GM23338 (cell line): Measurements from ENCODE around the gene NCK2. TPM values are rescaled to one million over a fixed set of nuclear protein-coding genes. Genes with fewer than 3 reads are reported as not detected.

Experiments used
- ATAC-seq: fragments of 200-7000 bp; cut with Tn5 transposase; 3 replicates; pipeline ENCODE4 v1.9.1; 2020
- DNase-seq: peaks from one replicate; pipeline ENCODE4 v3.0.0-alpha.2; 2015; ENCODE audit warnings: low spot score
- H2AFZ ChIP-seq: fragments of 200-600 bp; sonication (generic); 2 replicates; pipeline ENCODE4 v1.8.0; 2016; ENCODE audit warnings: antibody characterized with exemption, mild to moderate bottlenecking, moderate library complexity
- H3F3A ChIP-seq: fragments of 200-600 bp; sonication (generic); replicated peaks from 2 replicates; pipeline ENCODE4 v1.8.0; 2017; ENCODE audit warnings: antibody characterized with exemption, mixed run types, low read depth
- H3K27ac ChIP-seq: fragments of 200-600 bp; sonication (generic); 2 replicates; pipeline ENCODE4 v1.6.1; 2016; ENCODE audit warnings: low read depth
- H3K27me3 ChIP-seq: fragments of 200-600 bp; sonication (generic); 2 replicates; pipeline ENCODE4 v1.8.0; 2016; ENCODE audit warnings: mild to moderate bottlenecking, mixed run types, moderate library complexity; ENCODE audit not compliant: insufficient read depth
- H3K36me3 ChIP-seq: fragments of 200-600 bp; sonication (generic); 2 replicates; pipeline ENCODE4 v1.8.0; 2016; ENCODE audit warnings: mild to moderate bottlenecking; ENCODE audit not compliant: insufficient read depth
- H3K4me1 ChIP-seq: fragments of 200-600 bp; sonication (generic); 2 replicates; pipeline ENCODE4 v1.8.0; 2016; ENCODE audit warnings: mild to moderate bottlenecking, moderate library complexity; ENCODE audit not compliant: insufficient read depth
- H3K4me2 ChIP-seq: fragments of 200-600 bp; sonication (generic); 2 replicates; pipeline ENCODE4 v1.7.1; 2017; ENCODE audit warnings: mixed run types
- H3K4me3 ChIP-seq: fragments of 200-600 bp; sonication (generic); 2 replicates; pipeline ENCODE4 v1.6.1; 2016; ENCODE audit warnings: mixed run types
- H3K79me2 ChIP-seq: fragments of 200-600 bp; sonication (generic); replicated peaks from 2 replicates; pipeline ENCODE4 v1.8.0; 2017; ENCODE audit warnings: mild to moderate bottlenecking; ENCODE audit not compliant: insufficient read depth
- H3K9me2 ChIP-seq: fragments of 200-600 bp; sonication (generic); 2 replicates; pipeline ENCODE4 v1.8.0; 2017; ENCODE audit not compliant: insufficient read depth
- H4K20me1 ChIP-seq: fragments of 200-600 bp; sonication (generic); replicated peaks from 2 replicates; pipeline ENCODE4 v1.8.0; 2017; ENCODE audit warnings: mild to moderate bottlenecking; ENCODE audit not compliant: insufficient read depth
- H3K27ac Mint-ChIP-seq: 2 replicates; pipeline ENCODE4 v1.8.0; 2020; ENCODE audit warnings: inconsistent platforms, mild to moderate bottlenecking, moderate library complexity, mixed read lengths
- H3K27me3 Mint-ChIP-seq: 3 replicates; pipeline ENCODE4 v1.8.0; 2022; ENCODE audit warnings: low read depth, mild to moderate bottlenecking, moderate library complexity, mixed read lengths, inconsistent platforms; ENCODE audit not compliant: insufficient read depth, poor library complexity
- H3K36me3 Mint-ChIP-seq: 3 replicates; pipeline ENCODE4 v1.8.0; 2021; ENCODE audit warnings: low read depth, mild to moderate bottlenecking, inconsistent platforms, moderate library complexity, mixed read lengths
- H3K4me1 Mint-ChIP-seq: 3 replicates; pipeline ENCODE4 v1.8.0; 2020; ENCODE audit warnings: mild to moderate bottlenecking, inconsistent platforms, mixed read lengths
- H3K4me3 Mint-ChIP-seq: 3 replicates; pipeline ENCODE4 v1.8.0; 2021; ENCODE audit warnings: moderate library complexity, mild to moderate bottlenecking, inconsistent platforms, mixed read lengths
- H3K9me3 Mint-ChIP-seq: 3 replicates; pipeline ENCODE4 v1.8.0; 2020; ENCODE audit warnings: moderate library complexity, mild to moderate bottlenecking, inconsistent platforms, mixed read lengths
- EZH2 ChIP-seq: fragments of 200-600 bp; sonication (generic); IDR thresholded peaks from one replicate; pipeline ENCODE4 v1.8.0; 2017; ENCODE audit warnings: antibody characterized with exemption, mild to moderate bottlenecking, low read depth; ENCODE audit not compliant: unreplicated experiment
- EZH2phosphoT487 ChIP-seq: fragments of 200-600 bp; sonication (generic); IDR thresholded peaks from one replicate; pipeline ENCODE4 v1.8.1; 2018; ENCODE audit warnings: antibody characterized with exemption; ENCODE audit not compliant: unreplicated experiment
- JUNB ChIP-seq: IDR thresholded peaks from one replicate; pipeline ENCODE4 v1.6.1; 2016; ENCODE audit warnings: antibody characterized with exemption; ENCODE audit not compliant: unreplicated experiment
- STAT1 ChIP-seq: IDR thresholded peaks from one replicate; pipeline ENCODE4 v1.6.1; 2016; ENCODE audit warnings: antibody characterized with exemption; ENCODE audit not compliant: unreplicated experiment
- ZNF114 ChIP-seq: fragments of 250-450 bp; sonication (Bioruptor Pico); IDR thresholded peaks from 2 replicates; pipeline ENCODE4 v1.5.0; 2020; ENCODE audit warnings: mild to moderate bottlenecking, moderate library complexity
- ZNF331 ChIP-seq: fragments of 250-450 bp; sonication (Bioruptor Pico); IDR thresholded peaks from 2 replicates; pipeline ENCODE4 v1.5.0; 2020; ENCODE audit warnings: low read depth, mild to moderate bottlenecking, moderate library complexity
- polyA plus RNA-seq: library from polyadenylated mRNA; unstranded; fragments of >200 nt; fragmentation: Nextera tagmentation; extraction: Ambion mirVana; gene quantifications from 2 replicates; pipeline ENCODE4 v1.2.1, GENCODE V29; 2016
- total RNA-seq: library from RNA; depleted of rRNA; stranded (reverse); fragments of >200 nt; shearing (Covaris generic); gene quantifications from 2 replicates; pipeline ENCODE4 v1.2.3, GENCODE V29; 2014
- TF ChIP-seq, protein P1 (sequence below), 2 experiments: fragments of 200-600 bp in 1 of 2; sonication (generic) in 1 of 2; conservative IDR thresholded peaks; 2 replicates each; pipeline versions ENCODE4 v1.5.1 to v1.6.1; 2016 to 2017; ENCODE audit warnings: antibody characterized with exemption in 2 of 2, low read depth in 2 of 2, mild to moderate bottlenecking in 2 of 2, moderate library complexity in 1 of 2
- TF ChIP-seq, protein P2 (sequence below): IDR thresholded peaks from one replicate; pipeline ENCODE4 v1.6.1; 2018; ENCODE audit warnings: antibody characterized with exemption; ENCODE audit not compliant: unreplicated experiment
- TF ChIP-seq, protein P3 (sequence below): fragments of 250-450 bp; sonication (Bioruptor Pico); IDR thresholded peaks from 2 replicates; pipeline ENCODE4 v1.5.0; 2020; ENCODE audit warnings: mild to moderate bottlenecking, moderate library complexity

The NCK2 gene
- total and polyA plus RNA-seq, 2 experiments from 2014 or later, result 26.9 to 59.9 TPM

DNA sequence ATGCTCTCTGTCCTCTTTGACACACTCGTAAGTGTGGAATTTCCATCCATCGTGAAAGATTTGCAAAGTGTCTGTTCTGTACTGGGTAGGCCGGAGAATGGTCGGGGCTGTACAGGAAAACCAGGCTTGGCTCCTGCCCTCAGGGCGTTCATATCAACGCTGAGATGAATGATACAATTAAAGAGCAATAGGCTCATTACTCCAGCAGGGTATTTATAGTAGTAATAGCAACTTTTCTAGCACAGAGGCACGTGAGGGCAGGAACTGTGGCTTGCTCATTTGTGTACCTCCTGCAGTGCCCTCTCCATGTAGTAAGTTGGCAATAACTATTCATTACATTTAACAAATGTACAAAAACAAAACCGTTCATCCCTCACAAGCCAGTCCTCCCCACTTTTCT, 5.3 kb upstream of the NCK2 start:
- no peaks in the 10 kb centered on the region for H3K9me3 Mint-ChIP-seq
- Histone ChIP-seq H3K27ac (no peak overlapping the region), H3K4me2 (no peak overlapping the region), H3K27me3 (no peaks in the 10 kb centered on the region), H3K4me3 (no peak overlapping the region), H3K36me3 (no peaks in the 10 kb centered on the region), H3F3A (no peaks in the 10 kb centered on the region), H4K20me1 (no peaks in the 10 kb centered on the region), H3K79me2 (no peaks in the 10 kb centered on the region), H3K9me2 (no peaks in the 10 kb centered on the region), H3K4me1 (peaks cover 13% of the 10 kb centered on the region; the same call in 1 of the 2 replicates), H2AFZ (no peak overlapping the region; the same call in 1 of the 2 replicates)
- peaks cover 11% of the 10 kb centered on the region for H3K27me3 Mint-ChIP-seq
- H3K36me3 Mint-ChIP-seq, result no peaks in the 10 kb centered on the region
- H3K4me3 Mint-ChIP-seq, result no peak overlapping the region
- DNase-seq (no peak), ATAC-seq (no peak)
- TF ChIP-seq ZNF331, result no peak
- TF ChIP-seq, protein P1, sequence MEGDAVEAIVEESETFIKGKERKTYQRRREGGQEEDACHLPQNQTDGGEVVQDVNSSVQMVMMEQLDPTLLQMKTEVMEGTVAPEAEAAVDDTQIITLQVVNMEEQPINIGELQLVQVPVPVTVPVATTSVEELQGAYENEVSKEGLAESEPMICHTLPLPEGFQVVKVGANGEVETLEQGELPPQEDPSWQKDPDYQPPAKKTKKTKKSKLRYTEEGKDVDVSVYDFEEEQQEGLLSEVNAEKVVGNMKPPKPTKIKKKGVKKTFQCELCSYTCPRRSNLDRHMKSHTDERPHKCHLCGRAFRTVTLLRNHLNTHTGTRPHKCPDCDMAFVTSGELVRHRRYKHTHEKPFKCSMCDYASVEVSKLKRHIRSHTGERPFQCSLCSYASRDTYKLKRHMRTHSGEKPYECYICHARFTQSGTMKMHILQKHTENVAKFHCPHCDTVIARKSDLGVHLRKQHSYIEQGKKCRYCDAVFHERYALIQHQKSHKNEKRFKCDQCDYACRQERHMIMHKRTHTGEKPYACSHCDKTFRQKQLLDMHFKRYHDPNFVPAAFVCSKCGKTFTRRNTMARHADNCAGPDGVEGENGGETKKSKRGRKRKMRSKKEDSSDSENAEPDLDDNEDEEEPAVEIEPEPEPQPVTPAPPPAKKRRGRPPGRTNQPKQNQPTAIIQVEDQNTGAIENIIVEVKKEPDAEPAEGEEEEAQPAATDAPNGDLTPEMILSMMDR (conservative IDR thresholded peaks at IDR 0.05; ENCODE audit: low read depth in 2 of 2), result no peak
- TF ChIP-seq, protein P2, sequence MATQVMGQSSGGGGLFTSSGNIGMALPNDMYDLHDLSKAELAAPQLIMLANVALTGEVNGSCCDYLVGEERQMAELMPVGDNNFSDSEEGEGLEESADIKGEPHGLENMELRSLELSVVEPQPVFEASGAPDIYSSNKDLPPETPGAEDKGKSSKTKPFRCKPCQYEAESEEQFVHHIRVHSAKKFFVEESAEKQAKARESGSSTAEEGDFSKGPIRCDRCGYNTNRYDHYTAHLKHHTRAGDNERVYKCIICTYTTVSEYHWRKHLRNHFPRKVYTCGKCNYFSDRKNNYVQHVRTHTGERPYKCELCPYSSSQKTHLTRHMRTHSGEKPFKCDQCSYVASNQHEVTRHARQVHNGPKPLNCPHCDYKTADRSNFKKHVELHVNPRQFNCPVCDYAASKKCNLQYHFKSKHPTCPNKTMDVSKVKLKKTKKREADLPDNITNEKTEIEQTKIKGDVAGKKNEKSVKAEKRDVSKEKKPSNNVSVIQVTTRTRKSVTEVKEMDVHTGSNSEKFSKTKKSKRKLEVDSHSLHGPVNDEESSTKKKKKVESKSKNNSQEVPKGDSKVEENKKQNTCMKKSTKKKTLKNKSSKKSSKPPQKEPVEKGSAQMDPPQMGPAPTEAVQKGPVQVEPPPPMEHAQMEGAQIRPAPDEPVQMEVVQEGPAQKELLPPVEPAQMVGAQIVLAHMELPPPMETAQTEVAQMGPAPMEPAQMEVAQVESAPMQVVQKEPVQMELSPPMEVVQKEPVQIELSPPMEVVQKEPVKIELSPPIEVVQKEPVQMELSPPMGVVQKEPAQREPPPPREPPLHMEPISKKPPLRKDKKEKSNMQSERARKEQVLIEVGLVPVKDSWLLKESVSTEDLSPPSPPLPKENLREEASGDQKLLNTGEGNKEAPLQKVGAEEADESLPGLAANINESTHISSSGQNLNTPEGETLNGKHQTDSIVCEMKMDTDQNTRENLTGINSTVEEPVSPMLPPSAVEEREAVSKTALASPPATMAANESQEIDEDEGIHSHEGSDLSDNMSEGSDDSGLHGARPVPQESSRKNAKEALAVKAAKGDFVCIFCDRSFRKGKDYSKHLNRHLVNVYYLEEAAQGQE, result no peak
- TF ChIP-seq JUNB, result no peak
- TF ChIP-seq, protein P3, sequence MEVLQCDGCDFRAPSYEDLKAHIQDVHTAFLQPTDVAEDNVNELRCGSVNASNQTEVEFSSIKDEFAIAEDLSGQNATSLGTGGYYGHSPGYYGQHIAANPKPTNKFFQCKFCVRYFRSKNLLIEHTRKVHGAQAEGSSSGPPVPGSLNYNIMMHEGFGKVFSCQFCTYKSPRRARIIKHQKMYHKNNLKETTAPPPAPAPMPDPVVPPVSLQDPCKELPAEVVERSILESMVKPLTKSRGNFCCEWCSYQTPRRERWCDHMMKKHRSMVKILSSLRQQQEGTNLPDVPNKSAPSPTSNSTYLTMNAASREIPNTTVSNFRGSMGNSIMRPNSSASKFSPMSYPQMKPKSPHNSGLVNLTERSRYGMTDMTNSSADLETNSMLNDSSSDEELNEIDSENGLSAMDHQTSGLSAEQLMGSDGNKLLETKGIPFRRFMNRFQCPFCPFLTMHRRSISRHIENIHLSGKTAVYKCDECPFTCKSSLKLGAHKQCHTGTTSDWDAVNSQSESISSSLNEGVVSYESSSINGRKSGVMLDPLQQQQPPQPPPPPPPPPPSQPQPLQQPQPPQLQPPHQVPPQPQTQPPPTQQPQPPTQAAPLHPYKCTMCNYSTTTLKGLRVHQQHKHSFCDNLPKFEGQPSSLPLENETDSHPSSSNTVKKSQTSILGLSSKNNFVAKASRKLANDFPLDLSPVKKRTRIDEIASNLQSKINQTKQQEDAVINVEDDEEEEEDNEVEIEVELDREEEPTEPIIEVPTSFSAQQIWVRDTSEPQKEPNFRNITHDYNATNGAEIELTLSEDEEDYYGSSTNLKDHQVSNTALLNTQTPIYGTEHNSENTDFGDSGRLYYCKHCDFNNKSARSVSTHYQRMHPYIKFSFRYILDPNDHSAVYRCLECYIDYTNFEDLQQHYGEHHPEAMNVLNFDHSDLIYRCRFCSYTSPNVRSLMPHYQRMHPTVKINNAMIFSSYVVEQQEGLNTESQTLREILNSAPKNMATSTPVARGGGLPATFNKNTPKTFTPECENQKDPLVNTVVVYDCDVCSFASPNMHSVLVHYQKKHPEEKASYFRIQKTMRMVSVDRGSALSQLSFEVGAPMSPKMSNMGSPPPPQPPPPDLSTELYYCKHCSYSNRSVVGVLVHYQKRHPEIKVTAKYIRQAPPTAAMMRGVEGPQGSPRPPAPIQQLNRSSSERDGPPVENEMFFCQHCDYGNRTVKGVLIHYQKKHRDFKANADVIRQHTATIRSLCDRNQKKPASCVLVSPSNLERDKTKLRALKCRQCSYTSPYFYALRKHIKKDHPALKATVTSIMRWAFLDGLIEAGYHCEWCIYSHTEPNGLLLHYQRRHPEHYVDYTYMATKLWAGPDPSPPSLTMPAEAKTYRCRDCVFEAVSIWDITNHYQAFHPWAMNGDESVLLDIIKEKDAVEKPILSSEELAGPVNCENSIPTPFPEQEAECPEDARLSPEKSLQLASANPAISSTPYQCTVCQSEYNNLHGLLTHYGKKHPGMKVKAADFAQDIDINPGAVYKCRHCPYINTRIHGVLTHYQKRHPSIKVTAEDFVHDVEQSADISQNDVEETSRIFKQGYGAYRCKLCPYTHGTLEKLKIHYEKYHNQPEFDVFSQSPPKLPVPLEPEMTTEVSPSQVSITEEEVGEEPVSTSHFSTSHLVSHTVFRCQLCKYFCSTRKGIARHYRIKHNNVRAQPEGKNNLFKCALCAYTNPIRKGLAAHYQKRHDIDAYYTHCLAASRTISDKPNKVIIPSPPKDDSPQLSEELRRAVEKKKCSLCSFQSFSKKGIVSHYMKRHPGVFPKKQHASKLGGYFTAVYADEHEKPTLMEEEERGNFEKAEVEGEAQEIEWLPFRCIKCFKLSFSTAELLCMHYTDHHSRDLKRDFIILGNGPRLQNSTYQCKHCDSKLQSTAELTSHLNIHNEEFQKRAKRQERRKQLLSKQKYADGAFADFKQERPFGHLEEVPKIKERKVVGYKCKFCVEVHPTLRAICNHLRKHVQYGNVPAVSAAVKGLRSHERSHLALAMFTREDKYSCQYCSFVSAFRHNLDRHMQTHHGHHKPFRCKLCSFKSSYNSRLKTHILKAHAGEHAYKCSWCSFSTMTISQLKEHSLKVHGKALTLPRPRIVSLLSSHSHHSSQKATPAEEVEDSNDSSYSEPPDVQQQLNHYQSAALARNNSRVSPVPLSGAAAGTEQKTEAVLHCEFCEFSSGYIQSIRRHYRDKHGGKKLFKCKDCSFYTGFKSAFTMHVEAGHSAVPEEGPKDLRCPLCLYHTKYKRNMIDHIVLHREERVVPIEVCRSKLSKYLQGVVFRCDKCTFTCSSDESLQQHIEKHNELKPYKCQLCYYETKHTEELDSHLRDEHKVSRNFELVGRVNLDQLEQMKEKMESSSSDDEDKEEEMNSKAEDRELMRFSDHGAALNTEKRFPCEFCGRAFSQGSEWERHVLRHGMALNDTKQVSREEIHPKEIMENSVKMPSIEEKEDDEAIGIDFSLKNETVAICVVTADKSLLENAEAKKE, result no peak
- no peak for TF ChIP-seq STAT1
- no peak for TF ChIP-seq EZH2phosphoT487
- TF ChIP-seq EZH2, result no peak
- no peak for TF ChIP-seq ZNF114
- peaks cover 22% of the 10 kb centered on the region for H3K4me1 Mint-ChIP-seq
- H3K27ac Mint-ChIP-seq, result no peak overlapping the region
